Kidney capillary endothelial cell (primary cell): ENCODE data around the gene CLECL1.
A peak's percentile ranks its signal among the peaks of the same experiment; 100 is the strongest.
"Not testable (repeated sequence)": the region's sequence is repeated elsewhere in the genome, so short reads cannot be mapped to it uniquely, and the experiment has no call there.

ENCODE experiments used
- DNase-seq: peaks from one replicate; pipeline ENCODE4 v3.0.0-alpha.2; 2018; ENCODE audit warnings: low spot score

Gene CLECL1

DNA sequence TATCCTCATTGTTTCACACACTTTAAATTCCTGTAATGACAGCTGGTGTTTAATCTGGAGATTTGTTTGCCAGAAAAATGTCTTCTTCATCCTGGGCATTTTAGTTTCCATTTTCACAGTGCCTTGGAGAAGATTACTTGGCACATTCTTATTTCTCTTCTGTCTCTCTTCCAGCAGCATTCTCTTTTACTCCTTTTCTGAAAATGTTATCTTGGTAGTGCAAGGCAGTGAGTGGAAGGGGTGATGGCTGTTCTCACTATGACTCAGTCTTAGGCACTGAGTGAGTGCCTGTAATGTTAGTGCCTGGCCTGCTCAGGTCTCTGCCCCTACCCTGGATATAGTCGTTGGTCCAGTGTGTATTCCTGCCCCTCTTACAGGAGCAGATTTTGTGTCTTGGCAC, 13.1 kb downstream of the CLECL1 start:
- no peak for DNase-seq

DNA sequence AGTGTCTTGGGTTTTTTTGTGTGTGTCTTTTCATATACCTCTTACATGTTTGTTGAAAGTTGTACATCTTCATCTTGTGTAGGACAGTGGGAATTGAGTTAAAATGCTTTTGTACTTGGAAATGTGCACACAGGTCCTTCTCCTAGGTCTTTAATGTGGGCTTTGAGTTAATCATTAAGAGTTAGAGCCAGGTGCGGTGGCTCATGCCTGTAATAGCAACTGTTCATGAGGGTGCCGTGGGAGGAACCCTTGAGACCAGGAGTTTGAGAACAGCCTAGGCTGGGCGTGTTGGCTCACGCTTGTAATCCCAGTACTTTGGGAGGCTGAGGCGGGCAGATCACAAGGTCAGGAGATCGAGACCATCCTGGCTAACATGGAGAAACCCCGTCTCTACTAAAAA, 13.9 kb downstream of the CLECL1 start:
- no peak for DNase-seq

GRCh38 chr12:9717070-9717925, 15.6 kb downstream of the CLECL1 start:
- no peak for DNase-seq

GRCh38 chr12:9713032-9713558, 19.8 kb downstream of the CLECL1 start:
- DNase-seq: not testable (repeated sequence)

GRCh38 chr12:9711664-9712063, 21.2 kb downstream of the CLECL1 start:
- DNase-seq: no peak

DNA sequence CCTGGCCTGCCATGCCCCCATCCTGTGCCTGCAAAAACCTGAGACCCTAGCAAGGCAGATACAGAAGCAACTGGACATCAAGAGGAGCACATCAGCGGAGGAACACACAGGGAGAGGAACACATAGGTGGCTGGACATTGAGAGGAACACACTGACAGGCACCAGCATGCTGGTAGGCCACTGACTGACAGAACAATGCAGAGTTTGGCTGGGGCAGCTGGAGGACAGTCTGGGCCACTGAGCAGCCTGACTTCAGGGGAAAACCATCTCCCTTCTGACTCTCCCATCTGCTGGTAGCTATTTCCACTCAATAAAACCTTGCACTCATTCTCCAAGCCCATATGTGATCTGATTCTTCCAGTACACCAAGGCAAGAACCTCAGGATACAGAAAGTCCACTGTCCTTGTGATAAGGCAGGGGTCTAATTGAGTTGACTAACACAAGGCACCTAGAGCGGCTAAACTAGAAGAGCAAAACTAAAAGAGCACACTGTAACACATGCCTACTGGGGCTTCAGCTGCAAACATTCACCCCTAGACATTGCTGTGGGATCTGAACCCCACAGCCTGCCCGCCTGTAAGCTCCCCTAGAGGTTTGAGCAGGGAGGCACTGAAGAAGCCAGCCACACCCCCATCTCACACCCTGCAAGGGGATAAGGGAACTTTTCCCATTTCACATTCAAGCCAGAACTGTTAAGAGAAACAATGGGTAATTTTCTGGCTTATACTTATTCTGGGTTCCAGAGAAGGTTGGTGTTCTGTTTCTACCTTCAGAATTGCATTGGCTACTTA, 22.1 kb downstream of the CLECL1 start:
- no peak for DNase-seq

DNA sequence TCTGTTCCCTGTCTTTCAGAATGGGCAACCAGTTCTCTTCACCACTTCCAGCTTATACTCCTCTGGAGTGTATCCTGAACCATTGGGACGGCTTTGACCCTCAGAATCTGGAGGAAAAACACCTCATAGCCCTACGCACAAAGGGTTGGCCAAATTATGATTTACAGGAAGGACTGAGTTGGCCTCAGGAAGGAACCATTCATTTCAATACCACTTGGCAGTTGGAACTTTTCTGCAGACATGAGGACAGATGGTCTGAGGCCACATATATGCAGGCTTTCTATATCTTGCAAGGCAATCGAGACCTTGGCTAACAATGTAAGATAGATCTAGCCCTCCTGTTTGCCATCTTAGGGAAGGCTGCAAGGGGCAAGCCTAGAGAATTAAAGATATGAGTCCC, 24.0 kb downstream of the CLECL1 start:
- DNase-seq: no peak

DNA sequence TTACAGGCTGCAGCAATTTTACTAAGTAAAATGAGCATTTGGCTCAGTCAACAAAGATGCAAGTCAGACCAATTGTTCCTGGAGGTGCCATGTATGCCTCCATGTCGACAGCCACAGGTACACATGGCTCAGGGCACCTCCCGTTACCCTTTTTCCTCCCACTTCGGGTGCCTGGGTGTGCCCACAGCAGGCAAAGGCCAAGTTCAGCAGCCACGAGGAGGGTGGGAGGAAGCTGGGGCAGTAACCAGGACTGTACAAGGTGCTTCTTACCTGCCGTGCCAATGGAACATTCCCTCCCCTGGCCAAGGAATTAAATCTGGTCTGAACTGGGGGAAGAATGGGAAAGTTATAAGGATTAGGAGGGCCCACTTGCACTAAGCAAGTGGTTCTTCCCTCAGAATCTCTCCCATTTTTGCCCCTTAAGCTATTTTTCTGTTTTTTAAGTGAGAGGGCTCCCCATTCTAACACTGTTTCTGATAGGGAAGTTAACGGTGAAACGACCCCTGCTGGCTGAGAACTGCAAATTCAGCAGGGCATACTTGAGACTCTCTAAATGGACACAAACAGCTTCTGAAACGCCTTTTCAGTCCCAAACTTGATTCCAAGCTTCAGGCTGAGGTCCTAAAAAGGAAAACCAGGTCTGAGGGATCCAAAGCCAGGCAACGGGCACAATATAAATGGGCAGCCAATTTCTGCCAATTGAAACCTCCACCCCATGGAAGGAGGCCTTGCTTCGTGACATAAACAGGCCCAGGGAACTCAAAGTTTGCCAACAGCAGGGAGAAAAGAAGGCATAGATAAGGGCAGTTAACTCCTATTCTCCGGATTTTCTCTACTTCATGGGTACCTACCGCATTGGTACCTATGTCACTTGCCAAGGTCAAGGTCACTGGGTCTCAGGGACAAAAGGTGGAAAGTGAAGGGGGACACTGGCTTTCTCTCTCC, 24.8 kb downstream of the CLECL1 start:
- DNase-seq: peak; percentile 47

- DNase-seq: no peak
These were observed 25.5 kb downstream of the CLECL1 start for GRCh38 chr12:9707356-9707755.

- no peak for DNase-seq
These were observed 26.7 kb downstream of the CLECL1 start for GRCh38 chr12:9706086-9706685.

- DNase-seq: not testable (repeated sequence)
These were observed 28.3 kb downstream of the CLECL1 start for GRCh38 chr12:9704561-9704960.

DNA sequence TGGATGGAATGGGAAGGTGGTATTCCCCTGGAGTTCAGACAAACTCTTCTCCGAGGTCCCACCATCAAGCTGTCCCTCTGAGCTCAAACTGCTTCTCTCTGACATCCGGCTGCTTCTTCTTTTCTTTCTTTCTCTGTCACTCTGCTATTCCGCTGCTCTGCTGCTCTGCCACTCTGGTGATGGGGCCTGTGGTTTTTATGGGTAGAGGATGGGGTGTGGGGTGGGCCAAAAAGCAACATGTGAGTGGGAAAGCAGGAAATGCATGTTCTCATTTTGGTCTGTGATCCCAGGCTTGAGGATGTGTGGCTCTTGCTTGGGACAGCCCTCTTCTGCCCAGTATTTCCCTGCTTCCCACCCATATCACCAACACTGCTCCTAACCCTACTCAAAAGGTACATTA, 30.6 kb downstream of the CLECL1 start:
- DNase-seq: no peak

DNA sequence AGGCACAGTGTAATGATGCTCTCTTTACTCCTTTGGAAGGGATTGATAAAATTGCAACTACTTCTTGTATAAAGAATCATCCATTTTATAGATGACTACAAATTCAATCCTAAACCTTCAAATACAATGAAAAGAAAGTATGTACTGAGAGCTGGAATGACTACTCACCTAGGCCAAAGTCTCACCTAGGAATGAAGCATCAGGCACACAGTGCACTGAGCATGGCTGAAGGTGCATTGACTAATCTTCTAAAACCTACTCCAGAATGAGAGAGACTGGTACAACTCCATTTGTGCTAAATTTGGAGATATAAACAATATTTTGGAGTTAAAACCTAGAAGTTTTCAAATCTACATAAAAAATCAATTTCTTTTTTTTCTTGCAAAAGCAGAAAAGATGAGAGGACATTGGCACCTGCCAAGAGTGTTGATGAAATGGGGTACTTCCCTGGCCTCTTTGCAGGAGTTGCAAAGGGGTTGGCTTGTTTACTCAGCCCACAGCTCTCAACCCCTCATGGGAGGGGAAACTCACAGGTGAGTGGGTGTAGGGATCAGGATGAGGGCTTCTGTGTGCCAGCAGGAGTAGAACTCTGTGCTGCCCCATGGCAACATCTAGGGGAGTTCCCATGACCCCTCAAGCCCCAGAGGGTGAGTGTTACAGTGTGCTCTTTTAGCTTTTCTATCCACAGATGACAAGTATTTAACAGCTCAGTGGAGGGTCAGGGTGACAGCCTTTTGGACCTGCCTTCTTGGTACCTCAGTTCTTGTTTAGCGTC, 31.3 kb downstream of the CLECL1 start:
- DNase-seq: no peak

GRCh38 chr12:9700606-9700956, 32.3 kb downstream of the CLECL1 start:
- DNase-seq: no peak

DNA sequence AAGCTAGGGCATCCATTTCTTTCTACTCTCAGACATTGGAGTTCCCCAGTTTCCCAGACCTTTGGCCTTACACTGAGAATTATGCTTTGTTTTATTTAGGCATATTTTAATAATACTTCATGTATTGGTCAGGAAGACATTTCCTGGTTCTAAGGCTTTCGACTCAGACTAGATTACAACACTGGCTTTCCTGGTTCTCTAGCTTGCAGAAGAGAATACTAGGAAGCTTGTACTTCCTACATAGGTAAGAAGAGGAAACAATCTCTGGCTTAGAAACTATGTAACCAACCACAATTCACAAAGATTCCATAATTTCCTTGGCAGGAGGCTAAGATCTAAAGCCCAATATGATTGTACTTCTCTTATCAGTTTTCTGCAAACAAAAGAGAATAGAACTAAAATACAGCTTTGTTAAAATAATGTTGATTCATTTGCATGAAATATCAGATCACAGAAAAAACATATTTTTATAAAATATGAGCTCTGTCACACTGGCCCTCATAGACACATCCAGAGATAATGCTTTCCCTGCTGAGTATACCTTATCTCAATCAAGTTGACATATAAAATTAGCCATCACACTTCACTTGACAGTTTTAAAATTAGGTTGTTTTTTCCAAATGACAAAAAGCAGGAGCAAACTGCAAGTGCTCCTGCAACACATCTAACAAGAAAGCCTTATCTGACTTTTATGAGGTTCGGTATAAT, 32.8 kb downstream of the CLECL1 start:
- DNase-seq: peak; percentile 34

DNA sequence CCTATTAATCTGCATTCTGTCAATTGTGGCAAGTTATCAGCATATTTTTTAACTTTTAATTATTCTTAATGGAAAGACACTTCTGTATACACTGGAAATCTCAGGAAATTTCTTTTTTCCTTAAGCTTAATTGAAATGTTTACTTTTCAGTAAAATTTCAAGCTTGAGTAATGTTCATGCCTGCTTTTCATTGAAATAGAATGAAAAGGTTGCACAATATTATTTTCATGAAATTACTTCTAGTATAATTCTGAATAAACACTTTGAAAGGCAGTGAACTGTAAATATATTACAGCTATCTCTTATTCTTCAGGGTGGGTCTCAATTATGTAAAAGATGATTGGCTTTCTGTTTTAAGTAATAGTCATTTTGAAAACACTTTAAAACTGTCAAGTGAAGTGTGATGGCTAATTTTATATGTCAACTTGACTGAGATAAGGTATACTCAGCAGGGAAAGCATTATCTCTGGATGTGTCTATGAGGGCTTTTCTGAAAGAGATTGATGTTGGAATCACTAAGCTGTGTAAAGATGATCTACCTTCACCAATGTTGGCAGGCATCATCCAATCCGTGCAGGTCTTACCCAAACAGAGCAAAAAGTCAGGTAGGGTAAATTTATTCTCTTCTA, 33.5 kb downstream of the CLECL1 start:
- DNase-seq: no peak

DNA sequence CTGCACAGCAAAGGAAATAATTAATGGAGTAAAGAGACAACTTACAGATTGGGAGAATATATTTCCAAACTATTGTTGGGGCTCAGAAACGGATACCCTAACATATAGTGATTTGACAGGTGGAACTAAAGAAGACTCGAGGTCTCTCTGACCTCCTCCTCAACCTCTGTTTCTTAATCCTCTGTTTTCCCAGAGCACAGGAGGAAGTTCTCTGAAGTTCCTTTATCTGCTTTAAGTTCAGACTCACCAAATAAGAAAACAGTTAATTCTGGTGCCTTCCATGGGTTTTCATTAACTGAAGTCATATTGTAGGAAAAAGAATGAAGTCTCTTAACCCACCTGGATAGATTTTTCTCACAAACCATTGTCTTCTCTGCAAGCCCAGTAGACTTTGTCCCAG, 34.2 kb downstream of the CLECL1 start:
- DNase-seq: no peak

GRCh38 chr12:9697619-9698018, 35.3 kb downstream of the CLECL1 start:
- no peak for DNase-seq

DNA sequence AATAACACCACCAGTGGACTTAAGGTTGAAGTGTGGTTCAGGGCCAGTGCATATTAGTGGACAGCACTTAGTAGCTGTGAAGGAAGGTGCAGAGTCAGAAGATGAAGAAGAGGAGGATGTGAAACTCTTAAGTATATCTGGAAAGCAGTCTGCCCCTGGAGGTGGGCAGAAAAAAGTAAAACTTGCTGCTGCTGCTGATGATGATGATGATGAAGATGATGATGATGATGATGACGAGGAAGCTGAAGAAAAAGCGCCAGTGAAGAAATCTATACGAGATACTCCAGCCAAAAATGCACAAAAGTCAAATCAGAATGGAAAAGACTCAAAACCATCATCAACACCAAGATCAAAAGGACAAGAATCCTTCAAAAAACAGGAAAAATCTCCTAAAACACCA, 37.2 kb downstream of the CLECL1 start:
- DNase-seq: not testable (repeated sequence)

GRCh38 chr12:9695150-9695549, 37.7 kb downstream of the CLECL1 start:
- DNase-seq: not testable (repeated sequence)
